ENCODE data around the gene PTHLH. TPM values are rescaled to one million over a fixed set of nuclear protein-coding genes. Genes with fewer than 3 reads are reported as not detected.

Gene PTHLH
- total and polyA plus RNA-seq, 2 experiments from 2014 or later, result not detected

GRCh38 chr12:27924350-27925135 is 48.0 kb downstream of the PTHLH start:
- peaks cover 1% of the 10 kb centered on the region for H3K27me3 Mint-ChIP-seq (ENCODE audit: insufficient read depth, low read depth, poor library complexity)
- no peak overlapping the region for H3K27ac ChIP-seq (ENCODE audit: low read depth)
- H3F3A ChIP-seq (replicated peaks; ENCODE audit: low read depth), result no peaks in the 10 kb centered on the region
- H3K4me2 ChIP-seq, result no peak overlapping the region
- no peak overlapping the region for H2AFZ ChIP-seq
- H3K36me3 Mint-ChIP-seq (ENCODE audit: low read depth), result no peaks in the 10 kb centered on the region
- DNase-seq (ENCODE audit: low spot score), result no peak
- no peak overlapping the region for H3K4me3 ChIP-seq
- no peak overlapping the region for H3K27ac Mint-ChIP-seq
- H4K20me1 ChIP-seq (replicated peaks; ENCODE audit: insufficient read depth), result no peaks in the 10 kb centered on the region
- no peaks in the 10 kb centered on the region for H3K9me3 Mint-ChIP-seq
- H3K4me1 Mint-ChIP-seq, result peaks cover 9% of the 10 kb centered on the region
- TF ChIP-seq STAT1 (IDR thresholded peaks at IDR 0.05; ENCODE audit: unreplicated experiment), result no peak
- no peak for TF ChIP-seq POLR2AphosphoS5 (IDR thresholded peaks at IDR 0.05; ENCODE audit: low read depth)
- no peak for TF ChIP-seq NANOG (IDR thresholded peaks at IDR 0.05; ENCODE audit: borderline replicate concordance)
- no peak for TF ChIP-seq EZH2phosphoT487 (IDR thresholded peaks at IDR 0.05; ENCODE audit: unreplicated experiment)
- TF ChIP-seq JUNB (IDR thresholded peaks at IDR 0.05; ENCODE audit: unreplicated experiment), result no peak
- TF ChIP-seq, protein P1, sequence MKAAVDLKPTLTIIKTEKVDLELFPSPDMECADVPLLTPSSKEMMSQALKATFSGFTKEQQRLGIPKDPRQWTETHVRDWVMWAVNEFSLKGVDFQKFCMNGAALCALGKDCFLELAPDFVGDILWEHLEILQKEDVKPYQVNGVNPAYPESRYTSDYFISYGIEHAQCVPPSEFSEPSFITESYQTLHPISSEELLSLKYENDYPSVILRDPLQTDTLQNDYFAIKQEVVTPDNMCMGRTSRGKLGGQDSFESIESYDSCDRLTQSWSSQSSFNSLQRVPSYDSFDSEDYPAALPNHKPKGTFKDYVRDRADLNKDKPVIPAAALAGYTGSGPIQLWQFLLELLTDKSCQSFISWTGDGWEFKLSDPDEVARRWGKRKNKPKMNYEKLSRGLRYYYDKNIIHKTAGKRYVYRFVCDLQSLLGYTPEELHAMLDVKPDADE (IDR thresholded peaks at IDR 0.05), result no peak
- TF ChIP-seq, protein P2, sequence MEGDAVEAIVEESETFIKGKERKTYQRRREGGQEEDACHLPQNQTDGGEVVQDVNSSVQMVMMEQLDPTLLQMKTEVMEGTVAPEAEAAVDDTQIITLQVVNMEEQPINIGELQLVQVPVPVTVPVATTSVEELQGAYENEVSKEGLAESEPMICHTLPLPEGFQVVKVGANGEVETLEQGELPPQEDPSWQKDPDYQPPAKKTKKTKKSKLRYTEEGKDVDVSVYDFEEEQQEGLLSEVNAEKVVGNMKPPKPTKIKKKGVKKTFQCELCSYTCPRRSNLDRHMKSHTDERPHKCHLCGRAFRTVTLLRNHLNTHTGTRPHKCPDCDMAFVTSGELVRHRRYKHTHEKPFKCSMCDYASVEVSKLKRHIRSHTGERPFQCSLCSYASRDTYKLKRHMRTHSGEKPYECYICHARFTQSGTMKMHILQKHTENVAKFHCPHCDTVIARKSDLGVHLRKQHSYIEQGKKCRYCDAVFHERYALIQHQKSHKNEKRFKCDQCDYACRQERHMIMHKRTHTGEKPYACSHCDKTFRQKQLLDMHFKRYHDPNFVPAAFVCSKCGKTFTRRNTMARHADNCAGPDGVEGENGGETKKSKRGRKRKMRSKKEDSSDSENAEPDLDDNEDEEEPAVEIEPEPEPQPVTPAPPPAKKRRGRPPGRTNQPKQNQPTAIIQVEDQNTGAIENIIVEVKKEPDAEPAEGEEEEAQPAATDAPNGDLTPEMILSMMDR (conservative IDR thresholded peaks at IDR 0.05; ENCODE audit: low read depth in 2 of 2), result no peak
- TF ChIP-seq EZH2 (IDR thresholded peaks at IDR 0.05; ENCODE audit: low read depth, unreplicated experiment), result no peak
- TF ChIP-seq ZNF331 (CRISPR knock-in tag; IDR thresholded peaks at IDR 0.05; ENCODE audit: low read depth), result no peak
- TF ChIP-seq ZNF114 (CRISPR knock-in tag; IDR thresholded peaks at IDR 0.05), result no peak
- no peak for TF ChIP-seq CREB1 (CRISPR knock-in tag; IDR thresholded peaks at IDR 0.05; ENCODE audit: low read depth)
- TF ChIP-seq, protein P3, sequence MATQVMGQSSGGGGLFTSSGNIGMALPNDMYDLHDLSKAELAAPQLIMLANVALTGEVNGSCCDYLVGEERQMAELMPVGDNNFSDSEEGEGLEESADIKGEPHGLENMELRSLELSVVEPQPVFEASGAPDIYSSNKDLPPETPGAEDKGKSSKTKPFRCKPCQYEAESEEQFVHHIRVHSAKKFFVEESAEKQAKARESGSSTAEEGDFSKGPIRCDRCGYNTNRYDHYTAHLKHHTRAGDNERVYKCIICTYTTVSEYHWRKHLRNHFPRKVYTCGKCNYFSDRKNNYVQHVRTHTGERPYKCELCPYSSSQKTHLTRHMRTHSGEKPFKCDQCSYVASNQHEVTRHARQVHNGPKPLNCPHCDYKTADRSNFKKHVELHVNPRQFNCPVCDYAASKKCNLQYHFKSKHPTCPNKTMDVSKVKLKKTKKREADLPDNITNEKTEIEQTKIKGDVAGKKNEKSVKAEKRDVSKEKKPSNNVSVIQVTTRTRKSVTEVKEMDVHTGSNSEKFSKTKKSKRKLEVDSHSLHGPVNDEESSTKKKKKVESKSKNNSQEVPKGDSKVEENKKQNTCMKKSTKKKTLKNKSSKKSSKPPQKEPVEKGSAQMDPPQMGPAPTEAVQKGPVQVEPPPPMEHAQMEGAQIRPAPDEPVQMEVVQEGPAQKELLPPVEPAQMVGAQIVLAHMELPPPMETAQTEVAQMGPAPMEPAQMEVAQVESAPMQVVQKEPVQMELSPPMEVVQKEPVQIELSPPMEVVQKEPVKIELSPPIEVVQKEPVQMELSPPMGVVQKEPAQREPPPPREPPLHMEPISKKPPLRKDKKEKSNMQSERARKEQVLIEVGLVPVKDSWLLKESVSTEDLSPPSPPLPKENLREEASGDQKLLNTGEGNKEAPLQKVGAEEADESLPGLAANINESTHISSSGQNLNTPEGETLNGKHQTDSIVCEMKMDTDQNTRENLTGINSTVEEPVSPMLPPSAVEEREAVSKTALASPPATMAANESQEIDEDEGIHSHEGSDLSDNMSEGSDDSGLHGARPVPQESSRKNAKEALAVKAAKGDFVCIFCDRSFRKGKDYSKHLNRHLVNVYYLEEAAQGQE (IDR thresholded peaks at IDR 0.05; ENCODE audit: unreplicated experiment), result no peak
- no peak for TF ChIP-seq ZNF462 (CRISPR knock-in tag; IDR thresholded peaks at IDR 0.05)
- no peaks in the 10 kb centered on the region for H3K36me3 ChIP-seq (ENCODE audit: insufficient read depth)
- no peaks in the 10 kb centered on the region for H3K27me3 ChIP-seq (ENCODE audit: insufficient read depth)
- ATAC-seq, result no peak
- H3K79me2 ChIP-seq (replicated peaks; ENCODE audit: insufficient read depth), result no peaks in the 10 kb centered on the region
- 0 out of 2 replicates have a peak, but pooled peaks cover 2% of the 10 kb centered on the region for H3K4me1 ChIP-seq (ENCODE audit: insufficient read depth)
- H3K4me3 Mint-ChIP-seq, result no peak overlapping the region
- no peaks in the 10 kb centered on the region for H3K9me2 ChIP-seq (ENCODE audit: insufficient read depth)

All from GM23338 (cell line).